HG03135 (cell line): ENCODE measurements around the gene RBBP4.
A peak's percentile ranks its signal among the peaks of the same experiment; 100 is the strongest.
"Not testable (repeated sequence)": the region's sequence is repeated elsewhere in the genome, so short reads cannot be mapped to it uniquely, and the experiment has no call there.

Source experiments
- ATAC-seq: cut with Tn5 transposase; IDR thresholded peaks from one replicate; pipeline ENCODE4 v1.9.1; 2021; ENCODE audit warnings: mild to moderate bottlenecking, moderate library complexity; ENCODE audit not compliant: unreplicated experiment

Gene RBBP4

DNA sequence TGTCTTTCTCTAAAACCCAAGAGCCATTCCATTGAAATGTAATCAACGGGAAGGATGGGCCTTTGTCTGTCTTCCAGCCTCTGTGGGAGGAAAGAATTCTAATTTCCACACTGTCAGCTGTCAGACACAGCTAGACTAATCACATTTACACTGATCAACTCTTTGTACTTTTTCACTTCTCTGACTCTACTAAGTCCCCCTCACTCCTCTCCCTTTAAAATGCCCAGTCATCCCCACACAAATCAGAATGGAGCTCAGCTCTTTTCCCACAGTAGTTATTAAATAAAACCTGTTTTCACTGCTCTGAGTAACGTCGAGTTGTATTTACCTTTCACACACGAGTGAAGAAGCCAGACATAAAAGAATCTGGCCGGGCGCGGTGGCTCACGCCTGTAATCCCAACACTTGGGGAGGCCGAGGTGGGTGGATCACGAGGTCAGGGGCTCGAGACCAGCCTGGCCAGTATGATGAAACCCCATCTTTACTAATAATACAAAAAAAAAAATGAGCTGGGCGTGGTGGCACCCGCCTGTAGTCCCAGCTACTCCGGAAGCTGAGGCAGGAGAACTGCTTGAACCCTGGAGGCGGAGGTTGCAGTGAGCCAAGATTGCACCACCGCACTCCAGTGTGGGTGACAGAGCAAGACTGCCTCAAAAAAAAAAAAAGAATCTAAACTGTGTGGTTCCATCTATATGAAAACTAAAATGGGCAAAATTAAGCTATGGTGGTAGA lies 13.9 kb upstream of the RBBP4 start:
- ATAC-seq = no peak

DNA sequence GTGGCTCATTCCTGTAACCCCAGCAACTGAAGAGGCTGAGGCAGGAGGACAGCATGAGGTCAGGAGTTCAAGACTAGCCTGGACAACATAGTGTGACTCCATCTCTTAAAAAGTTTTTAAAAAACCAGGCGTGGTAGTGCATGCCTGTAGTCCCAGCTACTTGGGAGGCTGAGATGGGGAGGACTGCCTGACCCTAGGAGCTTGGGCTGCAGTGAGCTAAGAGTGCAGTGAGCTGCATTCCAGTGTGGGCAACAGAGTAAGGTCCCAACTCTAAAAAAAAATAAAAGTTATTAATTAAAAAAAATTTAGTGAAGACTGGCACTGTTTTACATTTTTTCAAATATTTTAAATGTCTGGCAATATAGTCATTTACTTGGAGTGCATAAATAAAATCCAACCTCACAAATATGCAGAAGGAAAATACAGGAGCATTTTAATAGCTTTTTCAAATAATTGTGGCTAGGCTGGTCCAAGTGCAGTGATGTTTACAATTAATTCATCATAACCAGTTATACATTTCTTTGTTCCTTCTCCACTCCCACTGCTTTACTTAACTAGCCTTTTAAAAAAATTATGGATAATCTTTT lies 11.4 kb upstream of the RBBP4 start:
- no peak for ATAC-seq

DNA sequence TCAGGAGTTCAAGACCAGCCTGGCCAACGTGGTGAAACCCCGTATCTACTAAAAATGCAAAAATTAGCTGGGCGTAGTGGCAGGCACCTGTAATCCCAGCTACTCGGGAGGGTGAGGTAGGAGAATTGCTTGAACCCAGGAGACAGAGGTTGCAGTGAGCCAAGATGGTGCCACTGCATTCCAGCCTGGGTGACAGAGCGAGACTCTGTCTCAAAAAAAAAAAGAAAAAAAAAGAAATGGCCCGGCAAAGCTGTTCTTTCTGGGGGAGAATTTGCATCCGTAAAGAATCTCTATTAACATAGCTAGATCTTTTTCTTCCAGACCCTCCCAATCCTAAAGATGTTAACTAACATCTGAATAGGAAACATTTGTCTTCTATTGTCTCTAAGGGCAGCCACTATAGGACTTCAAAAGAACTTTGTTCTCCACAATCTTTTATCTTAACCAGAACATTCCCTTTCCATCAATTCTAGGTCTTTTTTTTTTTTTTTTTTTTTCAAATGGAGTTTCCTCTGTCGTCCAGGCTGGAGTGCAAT lies 8.6 kb upstream of the RBBP4 start:
- ATAC-seq = not testable (repeated sequence)

DNA sequence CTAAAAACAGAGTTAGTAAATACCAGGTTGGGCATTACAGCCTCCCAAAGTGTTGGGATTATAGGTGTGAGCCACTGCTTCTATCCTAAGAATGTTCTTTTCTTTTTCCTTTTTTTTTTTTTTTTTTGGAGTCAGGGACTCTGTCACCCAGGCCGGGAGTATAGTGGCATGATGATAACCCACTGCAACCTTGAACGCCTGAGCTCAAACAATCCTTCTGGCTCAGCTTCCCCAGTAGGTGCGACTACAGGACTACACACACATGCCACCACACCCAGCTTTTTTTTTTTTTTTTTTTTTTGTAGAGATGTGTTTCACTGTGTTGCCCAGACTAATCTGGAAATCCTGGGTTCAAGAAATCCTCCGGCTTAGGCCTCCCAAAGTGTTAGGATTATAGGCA lies 6.6 kb upstream of the RBBP4 start:
- ATAC-seq = no peak

DNA sequence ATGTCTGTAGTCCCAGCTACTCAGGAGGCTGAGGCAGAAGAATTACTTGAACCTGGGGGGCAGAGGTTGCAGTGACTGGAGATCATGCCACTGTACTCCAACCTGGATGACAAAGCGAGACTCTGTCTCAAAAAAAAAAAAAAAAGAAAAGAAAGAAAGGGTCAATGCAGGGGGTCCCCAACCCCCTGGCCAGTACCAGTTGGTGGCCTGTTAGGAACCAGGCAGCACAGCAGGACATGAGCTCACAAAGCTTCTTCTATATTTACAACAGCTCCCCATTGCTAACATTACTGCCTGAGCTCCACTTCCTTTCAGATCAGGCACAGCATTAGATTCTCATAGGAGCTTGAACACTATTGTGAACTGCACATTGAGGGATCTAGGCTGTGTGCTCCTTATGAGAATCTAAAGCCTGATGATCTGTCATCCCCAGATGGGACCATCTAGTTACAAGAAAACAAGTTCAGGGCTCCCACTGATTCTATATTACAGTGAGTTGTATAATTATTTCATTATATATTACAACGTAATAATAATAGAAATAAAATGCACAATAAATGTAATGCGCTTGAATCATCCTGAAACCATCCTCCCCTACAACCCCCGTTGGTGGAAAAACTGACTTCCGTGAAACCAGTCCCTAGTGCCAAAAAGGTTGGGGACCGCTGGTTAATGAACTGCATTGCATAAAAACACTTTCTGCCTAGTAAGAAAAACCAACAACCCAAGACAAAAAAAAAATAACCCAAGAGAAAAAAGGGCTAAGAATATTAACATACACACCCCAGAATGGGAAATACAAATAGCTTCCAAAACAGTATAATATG lies 3.5 kb upstream of the RBBP4 start:
- ATAC-seq = no peak

DNA sequence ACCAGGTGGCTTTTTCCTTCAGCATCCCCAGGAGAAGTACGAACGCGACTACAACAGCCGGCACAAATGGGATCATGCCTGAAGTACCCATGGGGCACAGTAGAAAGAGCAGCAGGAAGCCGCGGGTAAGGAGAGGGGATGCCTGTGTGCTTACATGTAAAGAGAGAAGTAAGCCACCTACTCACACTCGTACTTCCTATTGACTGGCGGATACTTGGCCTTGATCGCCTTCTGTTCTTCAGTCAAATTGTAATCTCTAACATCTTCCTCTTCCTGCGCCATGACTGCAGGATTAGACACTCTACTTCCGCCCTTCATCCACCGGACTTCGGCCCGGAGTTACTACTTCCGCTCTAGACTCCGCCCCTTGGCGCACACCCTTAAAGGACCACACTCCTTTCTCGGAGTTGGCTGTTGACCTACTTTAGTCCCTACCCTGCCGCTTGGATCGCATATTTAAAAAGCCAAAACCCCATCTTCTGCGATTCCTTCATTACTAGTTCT lies 708 bp upstream of the RBBP4 start, which contains the start of gene ZBTB8OS:
Gene ZBTB8OS (minus strand): TSS at position 303 of the 504 bp plus-strand sequence. CDS start 21 bp downstream, at position 282.
- ATAC-seq = peak; percentile 61

DNA sequence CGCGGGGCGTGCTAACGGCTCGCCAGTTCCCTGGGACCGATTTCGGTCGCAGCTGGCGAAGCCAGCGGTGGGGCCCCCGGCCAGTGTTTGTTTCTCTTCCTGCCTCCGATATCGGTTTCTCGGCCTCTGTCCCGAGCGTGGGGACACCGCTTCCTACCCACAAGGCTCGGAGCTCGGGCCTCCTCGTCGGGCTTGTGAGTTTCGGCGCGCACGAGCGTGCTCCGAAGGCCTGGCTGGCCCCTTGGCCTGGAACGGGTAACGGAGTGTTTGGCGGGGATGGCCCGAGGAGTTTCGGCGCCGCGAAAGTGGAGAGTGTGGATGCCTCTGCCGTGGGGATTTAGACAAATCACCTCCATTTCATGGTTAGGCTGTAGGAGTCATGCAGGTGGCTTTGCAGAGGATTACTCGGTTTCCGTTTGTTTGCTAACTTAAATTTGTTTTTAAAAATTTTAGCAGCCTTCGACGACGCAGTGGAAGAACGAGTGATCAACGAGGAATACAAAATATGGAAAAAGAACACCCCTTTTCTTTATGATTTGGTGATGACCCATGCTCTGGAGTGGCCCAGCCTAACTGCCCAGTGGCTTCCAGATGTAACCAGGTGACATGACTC lies 559 bp downstream of the RBBP4 start:
- ATAC-seq = no peak

DNA sequence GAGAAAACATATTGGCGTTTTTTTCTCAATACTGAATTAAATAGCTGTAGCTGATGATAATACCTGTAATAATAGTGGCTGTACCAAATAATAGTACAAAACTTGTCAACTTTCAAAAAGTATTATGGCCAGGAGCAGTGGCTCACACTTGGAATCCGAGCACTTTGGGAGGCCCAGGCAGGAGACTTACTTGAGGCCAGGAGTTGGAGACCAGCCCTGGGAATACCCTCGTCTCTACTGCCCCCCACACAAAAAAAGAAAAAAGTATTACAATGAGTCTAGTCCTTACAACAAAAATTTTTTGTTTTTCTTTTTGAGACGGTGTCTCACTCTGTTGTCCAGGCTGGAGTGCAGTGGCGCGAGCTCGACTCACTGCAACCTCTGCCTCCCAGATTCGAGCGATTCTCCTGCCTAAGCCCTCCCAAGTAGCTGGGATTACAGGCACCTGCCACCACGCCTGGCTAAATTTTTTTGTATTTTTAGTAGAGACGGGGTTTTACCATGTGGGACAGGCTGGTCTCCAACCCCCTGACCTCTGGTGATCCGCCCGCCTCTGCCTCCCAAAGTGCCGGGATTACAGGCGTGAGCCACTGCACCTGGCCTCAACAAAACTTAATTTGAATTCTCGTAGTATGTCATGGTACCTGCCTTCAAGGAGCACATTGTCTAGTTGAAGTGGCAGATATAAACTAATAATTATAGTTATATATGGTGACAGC lies 1.4 kb downstream of the RBBP4 start:
- ATAC-seq = no peak

DNA sequence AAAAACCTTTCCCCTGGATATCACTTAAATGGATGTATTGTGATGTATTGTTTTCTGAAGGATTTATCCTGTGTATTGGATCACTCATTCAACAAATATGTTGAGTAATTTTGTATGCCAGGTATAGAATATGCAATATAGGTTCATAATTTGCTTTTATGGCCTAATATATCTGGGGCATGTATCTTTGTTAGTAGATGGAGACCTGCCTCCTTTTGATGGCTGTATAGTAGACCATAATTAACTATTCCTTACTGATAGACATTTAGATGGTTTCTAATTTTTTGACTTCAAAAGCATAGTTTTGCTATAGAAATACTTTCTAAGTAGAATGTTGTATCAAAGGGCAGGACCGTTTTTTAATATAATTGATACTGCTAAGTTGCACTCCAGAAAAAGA lies 8.6 kb downstream of the RBBP4 start:
- ATAC-seq = no peak

DNA sequence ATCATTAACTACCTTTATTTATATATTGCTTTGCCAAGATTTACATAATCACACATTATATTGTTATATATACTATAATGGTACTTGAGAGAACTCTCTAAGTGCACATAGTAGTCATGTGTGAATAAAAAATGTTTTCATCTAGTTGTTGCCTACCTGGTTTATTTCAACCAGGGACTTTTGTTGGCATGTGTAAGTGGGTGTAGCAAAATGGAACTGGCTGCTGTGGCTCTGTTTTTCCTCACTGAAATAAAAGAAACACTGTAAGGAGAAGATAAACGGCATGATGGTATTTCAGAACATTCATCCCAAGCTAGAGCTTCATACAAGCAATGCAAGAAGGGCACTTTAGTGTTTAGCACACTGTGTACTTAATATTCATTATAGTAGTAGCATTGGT lies 14.9 kb downstream of the RBBP4 start:
- no peak for ATAC-seq

DNA sequence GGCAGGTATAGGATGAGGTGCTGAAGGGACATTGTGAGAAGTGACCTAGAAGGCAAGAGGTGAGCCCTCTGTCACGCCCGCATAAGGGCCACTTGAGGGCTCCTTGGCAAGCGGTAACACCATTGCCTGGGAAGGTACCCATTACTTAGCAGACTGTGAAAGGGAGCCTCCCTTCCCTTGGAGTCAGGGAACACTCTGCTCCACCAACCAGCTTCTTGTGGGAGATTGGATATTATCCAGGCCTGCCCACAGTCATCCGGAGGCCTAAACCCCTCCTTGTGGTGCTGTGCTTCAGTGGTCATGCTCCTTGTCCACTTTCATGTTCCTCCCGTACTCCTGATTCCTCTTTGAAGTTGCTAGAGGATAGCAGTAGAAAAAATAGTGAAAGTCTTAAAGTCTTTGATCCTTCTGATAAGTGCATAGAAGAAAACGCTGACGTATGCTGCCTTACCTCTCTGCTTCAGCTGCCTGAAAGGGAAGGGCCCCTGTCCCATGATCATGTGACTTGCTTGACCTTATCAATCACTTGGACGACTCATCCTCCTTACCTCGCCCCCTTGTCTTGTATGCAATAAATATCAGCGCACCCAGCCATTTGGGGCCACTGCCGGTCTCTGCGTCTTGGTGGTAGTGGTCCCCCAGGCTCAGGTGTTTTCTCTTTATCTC lies 16.0 kb downstream of the RBBP4 start:
- no peak for ATAC-seq

DNA sequence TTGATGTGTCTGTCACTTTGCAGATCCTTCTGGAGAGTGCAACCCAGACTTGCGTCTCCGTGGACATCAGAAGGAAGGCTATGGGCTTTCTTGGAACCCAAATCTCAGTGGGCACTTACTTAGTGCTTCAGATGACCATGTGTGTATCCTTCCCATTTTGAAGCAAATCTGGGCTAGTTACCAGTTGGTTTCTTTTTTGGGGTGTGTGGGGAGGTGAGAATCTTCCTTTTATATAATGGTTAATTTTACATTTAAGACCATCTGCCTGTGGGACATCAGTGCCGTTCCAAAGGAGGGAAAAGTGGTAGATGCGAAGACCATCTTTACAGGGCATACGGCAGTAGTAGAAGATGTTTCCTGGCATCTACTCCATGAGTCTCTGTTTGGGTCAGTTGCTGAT lies 17.7 kb downstream of the RBBP4 start:
- not testable (repeated sequence) for ATAC-seq

DNA sequence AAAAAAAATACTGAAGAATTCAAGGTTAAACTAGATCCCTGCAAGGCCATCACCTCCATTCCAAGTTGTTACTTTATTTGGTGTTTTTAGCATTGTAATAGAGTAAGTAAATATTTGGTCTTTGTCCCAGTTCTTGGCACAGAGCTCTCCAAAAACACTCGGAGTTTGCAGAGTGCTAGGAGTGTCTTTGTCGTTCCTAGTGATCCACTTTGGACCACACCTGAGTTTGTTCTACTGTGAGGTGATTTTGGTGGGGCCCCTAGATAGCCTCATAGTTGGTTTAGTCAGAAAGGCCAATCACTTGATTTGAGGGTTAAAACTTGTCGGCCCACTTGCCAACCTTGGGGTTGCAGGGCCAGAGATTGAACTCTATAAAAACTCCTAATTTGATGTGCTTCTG lies 25.9 kb downstream of the RBBP4 start:
- ATAC-seq = no peak

DNA sequence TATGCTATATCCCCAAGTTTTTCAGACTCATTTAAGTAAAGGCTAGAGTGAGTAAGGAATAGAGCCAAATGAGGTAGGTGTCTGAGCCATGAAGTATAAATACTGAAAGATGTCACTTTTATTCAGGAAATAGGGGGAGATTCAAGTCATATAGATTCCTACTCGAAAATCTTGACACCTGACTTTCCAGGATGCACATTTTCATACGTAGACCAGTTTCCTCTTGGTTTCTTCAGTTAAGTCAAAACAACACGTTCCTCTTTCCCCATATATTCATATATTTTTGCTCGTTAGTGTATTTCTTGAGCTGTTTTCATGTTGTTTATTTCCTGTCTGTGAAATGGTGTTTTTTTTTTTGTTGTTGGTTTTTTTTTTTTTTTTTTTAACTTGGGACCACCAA lies 29.0 kb downstream of the RBBP4 start:
- ATAC-seq = not testable (repeated sequence)

DNA sequence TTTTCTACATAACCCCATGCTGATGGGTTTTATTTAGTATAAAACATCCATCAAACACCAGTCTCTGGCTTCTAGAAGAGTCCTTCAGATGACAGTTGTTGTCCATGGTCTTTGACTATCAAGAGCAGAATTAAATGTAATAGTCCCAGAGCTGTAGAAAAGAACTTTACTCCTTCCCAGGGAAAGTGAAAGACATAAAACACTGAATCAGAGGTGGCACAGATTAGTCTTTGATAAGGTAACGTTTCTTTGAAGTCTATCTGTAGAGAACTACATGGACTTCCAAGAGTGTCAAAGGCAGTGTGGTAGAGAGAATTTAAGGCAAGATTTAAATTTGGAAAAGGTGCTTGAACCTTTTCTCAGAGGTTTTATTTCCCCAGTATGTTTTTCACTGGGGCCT lies 29.6 kb downstream of the RBBP4 start:
- no peak for ATAC-seq

DNA sequence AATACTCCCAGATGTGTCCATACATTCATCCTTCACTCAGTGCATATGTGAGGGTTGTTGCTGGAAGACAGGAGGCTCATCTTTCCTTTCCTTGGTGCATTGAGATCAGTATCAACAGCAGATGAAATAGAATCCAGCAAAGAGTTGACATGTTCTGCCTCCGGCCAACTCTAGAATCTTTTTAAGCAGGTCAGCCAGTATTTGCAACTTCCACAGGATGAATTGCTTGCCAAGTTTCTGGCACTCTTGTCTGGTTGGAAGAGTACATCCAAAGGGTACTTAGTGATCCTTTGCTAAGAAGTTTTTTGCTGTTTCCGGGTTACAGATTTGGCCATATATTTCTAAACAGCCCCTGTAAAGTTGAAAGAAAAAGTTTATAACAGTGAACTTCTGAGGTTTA lies 30.5 kb downstream of the RBBP4 start:
- no peak for ATAC-seq

DNA sequence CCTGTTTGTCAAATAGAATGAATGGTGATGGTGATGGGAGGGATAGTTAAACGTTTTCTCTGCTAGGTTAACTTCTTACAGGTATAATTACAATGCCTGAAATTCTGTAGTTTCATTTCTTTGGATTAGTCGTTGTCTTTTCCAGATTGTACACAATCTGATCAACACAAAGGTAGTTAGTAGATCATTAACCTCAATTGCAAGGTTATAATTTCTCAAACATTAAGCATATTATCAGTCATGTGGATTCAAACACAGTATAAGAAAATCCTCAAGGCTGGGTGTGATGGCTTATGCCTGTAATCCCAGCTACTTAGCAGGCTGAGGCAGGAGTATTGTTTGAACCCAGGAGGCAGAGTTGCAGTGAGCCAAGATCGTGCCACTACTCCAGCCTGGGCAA lies 31.0 kb downstream of the RBBP4 start:
- ATAC-seq = no peak

DNA sequence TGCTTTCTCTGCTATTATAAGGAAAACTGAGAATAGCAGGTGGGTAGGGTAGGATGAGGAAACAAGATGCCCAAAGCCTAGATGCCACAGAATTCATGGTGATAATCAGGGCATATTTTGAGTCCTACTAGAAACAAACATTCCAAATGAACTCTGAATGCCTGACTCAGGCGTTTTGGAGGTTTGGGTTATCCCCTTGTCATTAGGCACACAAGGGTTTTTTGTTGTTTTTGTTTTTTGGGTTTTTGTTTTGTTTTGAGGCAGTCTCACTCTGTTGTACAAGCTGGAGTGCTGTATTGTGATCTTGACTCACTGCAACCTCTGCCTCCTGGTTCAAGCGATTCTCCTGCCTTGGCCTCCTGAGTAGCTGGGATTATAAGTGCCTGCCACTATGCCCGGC lies 32.4 kb downstream of the RBBP4 start:
- no peak for ATAC-seq

DNA sequence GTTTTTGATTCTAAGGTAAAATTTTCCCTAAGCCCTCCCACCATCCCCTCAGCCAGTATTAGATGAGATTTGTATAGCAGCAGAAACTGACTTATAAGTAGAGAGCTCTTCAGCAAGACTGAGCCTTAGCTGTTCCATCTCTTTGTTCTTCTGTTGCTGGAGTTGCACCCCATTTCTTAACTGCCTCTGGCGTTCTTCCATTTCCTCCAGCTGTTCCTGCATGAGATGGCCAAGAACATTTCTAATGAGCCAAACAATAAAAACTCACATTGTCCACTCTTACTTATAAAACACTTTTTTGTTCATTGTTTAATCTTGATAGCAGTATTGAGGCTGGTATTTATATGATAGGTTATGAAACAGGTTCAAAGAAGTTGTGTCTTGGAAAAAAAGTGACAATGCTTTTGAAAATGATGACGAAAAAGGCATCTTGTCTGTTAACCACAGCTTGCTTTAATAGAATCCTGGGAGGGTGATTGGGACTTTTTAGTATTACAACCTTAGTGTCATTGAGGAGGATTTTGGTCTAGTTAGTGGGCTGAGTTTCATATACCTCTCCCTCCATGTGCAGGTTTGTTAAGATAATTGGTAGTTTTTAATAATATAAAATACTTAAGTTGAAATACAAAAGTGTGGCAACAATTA lies 33.3 kb downstream of the RBBP4 start:
- ATAC-seq = no peak
